ENCODE results near the gene ERBB4.

ERBB4 gene

GRCh38 chr2:212364112-212364985, 174.3 kb downstream of the ERBB4 start:
- no peak for DNase-seq (ENCODE audit: low read depth)

GRCh38 chr2:212361174-212361756, 177.3 kb downstream of the ERBB4 start:
- DNase-seq (ENCODE audit: low read depth) = no peak

DNA sequence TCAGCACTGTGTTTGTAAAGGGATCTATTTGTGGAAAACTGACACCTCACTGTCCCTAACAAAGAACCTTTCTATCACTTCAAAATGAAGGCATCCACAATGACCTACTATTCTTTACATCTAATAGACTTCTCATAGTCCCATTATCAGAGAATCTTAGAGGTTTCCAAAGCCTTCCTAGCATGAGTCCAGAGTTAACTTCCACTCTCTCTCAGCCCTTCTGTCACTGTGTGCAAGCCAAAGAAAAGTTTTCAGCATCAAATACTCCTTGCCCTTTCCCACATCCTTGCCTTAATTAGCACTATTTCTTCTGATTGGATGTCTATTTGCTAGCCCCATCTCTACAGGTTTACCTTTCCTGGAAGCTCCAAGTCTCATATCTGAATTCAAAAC, 178.5 kb downstream of the ERBB4 start:
- DNase-seq (ENCODE audit: low read depth) = no peak

DNA sequence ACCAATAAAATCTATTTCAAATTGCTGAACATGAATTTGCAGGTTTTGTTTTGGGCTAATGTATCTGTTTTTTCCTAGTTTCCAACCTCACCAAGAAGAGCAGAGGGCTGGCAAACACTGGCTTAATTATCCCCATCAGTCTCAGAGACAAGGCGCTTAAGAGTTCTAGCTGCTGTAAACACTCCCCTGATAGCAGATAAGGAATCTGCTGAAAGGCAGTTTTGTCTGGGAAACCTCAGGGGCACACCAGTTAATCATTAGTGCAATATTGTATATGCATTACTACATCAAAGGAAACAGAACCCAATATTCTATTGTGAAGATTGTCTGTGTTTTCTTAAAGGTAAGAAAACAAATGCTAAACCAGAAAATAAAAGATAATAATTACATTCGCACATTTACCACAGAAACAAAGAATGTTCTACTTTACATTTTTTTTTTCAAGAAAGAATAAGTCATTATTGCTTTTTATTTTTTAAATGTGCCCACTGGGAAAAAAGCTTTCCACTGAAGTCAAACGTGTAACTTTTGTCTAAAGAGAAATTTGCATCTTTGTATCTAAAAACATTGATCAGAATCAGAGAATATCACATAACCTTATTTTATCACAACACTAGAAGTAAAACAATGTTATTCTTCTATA, 179.1 kb downstream of the ERBB4 start:
- no peak for DNase-seq (ENCODE audit: low read depth)

- no peak for DNase-seq (ENCODE audit: low read depth)
Measured at GRCh38 chr2:212357606-212358005, 181.0 kb downstream of the ERBB4 start.

DNA sequence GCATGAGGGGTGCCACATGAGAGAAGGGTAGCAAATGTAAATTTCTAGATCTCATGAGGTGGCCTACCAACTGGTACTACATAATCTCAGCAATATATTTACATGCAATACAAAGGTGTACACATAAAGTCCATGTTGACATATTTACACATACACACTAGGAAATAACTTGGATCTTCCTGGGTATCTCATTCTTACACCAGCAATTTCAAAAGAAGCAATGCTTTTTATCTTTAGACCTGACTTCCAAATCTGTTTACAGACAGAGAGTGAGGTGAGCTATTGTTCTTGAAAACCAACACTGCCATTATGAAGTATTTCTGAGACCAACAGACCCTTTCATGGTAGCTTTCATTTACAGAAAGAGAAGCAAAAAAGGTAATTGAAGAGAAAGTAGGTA, 184.2 kb downstream of the ERBB4 start:
- no peak for DNase-seq (ENCODE audit: low read depth)

DNA sequence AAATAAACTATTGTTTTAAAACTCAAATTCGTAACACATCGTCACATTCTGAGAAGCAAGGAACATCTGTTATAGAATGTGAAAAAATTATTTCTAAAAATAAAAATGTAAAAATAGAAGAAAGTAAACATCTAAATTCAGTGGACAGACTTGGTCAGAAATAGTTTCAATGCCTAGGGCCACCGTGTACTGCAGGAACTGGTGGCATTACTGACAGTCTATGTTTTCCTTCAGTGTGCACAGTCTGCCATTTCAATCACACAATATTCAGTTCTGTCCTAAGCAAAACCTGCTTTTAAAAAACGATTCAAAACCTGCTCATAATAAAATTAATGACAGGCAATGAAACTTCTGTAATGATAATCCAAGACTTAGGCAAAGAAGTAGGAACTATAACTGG, 190.1 kb downstream of the ERBB4 start:
- no peak for DNase-seq (ENCODE audit: low read depth)

DNA sequence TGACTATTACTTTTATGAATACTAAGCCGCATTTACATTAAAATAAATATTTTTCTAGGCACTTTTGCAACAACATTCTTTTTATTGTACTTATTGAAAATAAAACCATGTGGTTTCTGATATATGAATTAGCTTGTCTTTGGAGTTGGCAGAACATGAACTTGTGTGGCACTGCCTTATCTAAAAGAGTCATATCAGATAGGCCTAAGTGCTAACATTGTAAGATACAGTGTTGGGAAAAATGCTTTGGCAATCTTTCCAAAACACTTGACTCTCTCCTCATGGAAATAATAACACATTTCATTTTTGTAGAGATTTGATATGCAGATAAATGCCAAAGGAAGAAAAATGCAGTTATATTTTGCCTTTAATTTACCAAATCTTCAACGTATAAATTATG, 191.7 kb downstream of the ERBB4 start:
- DNase-seq (ENCODE audit: low read depth) = no peak

DNA sequence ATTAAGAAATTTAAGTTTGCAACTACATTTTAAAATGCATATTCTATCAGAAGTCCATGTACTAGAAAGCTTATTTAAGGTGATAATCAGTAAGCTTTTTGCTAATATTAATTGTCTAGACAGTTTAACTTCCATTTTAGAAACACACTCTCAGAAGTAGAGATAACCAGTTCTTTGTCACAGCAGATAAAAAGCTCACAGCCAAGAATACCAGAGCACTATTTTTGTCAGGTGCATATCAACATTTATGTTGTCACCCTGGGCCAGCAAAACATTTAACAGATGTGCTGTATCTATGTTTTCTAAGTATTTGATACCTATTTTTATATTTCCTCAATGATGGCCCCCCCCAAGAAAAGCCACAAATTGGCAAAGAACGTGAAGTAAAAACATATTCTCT, 192.6 kb downstream of the ERBB4 start:
- no peak for DNase-seq (ENCODE audit: low read depth)

DNA sequence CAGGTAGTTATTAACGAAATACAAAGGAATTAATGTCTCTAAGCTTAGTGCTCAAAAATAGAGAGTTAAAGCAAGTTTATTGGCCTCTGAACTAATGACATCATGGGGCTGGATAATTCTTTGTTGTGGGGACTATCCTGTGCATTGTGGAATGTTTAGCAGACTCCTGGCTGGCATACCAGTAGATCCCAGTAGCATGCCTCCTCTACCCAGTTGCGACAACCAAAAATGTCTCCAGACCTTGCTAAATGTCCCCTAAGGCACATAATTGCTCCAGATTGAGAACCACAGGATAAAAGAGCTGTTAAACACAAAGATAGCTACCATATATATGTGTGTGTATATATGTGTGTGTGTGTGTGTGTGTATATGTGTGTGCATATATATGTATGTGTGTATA, 194.5 kb downstream of the ERBB4 start:
- DNase-seq (ENCODE audit: low read depth) = no peak

GRCh38 chr2:212343167-212343566, 195.4 kb downstream of the ERBB4 start:
- DNase-seq (ENCODE audit: low read depth) = no peak

DNA sequence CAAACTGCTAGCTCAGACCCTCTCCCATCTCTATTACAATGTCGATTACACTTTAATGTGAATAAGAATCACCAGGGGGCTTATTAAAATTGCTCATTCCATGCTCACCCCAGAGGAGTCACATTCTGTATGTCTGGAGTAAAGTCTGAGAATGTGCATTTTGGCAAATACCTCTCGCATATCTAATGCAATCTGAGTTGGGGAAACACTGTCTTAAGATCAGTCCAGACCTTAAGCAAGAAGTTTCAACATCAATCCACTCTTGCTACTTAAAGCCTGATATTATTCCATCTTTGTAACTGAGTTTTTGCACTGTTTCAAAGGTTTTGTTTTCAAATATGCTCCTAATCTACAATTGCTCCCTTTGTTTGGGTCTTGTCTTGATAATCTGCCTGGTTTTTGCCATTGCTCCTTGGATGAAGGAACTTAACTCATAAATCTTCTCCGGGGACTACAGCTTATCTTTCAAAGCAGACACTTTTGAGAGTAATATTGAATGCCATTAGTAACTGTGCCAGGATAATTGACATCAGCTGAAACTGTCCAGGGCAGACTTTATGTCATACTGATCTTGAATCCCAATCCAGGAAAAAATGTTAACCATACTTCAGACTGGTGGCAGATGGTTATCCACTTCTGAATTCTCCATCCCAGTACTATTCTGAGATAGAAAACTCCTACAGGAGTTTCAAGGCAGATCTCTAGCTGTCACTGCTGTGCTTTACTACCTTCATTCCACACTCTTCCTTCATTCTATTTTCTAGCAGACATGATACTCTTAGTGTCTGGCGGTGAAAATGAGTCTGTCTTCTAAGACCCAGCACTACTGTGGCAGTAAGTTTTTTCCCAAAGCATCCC, 200.9 kb downstream of the ERBB4 start:
- DNase-seq (ENCODE audit: low read depth) = no peak

DNA sequence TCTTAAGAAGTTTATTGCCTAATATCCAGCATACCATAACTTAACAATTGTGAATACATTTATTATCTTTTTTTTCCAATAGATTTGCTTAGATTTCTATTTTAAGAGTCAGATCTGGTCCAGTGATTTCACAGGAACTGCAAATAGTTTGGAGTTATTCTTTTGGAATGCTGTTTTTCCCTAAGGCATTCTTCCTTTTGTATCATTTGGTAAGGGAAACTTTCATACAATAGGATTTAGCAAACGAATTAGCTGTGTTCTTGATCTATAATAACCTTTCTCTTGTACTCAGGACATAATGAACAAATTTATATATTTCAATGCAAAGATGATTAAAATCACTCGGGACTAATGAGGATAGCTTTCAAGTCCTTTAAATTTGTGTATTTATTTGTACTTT, 201.6 kb downstream of the ERBB4 start:
- DNase-seq (ENCODE audit: low read depth) = no peak

GRCh38 chr2:212330263-212330662, 208.3 kb downstream of the ERBB4 start:
- DNase-seq (ENCODE audit: low read depth) = no peak

DNA sequence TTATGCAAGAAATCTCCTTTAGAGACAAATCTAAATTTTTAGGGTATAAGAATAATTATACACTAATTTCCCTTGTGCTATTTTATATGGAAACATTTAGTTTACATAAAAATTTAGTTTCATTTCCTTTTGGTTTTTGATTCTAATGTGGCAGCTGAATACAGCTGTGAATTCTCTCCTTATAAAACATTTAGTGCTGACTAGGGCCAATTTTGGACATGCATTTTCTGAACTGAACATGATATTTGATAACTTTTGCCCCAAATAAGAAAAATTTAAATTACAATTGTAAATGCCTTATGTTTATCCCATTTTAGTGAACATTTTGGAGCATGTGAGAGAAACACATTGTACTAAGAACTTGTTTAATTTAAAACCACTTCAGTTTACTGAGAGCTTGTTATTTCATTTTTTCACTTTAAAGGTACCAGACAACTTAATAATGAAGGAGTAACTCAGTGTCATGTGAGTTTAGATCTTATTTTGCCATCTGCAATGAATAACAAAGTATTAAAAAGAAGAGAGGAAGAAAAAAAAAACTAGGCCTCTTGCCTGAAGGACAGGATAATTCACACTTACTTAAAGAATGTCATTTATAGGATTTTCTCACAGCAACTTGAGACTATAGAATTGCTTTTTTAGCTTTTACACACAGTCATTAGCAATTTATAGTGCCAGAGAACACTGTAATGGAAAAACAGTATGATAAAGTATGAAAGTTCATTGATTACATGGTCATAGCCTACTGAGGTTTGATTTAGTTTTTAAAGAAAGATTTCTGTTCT, 209.7 kb downstream of the ERBB4 start:
- no peak for DNase-seq (ENCODE audit: low read depth)

- no peak for DNase-seq (ENCODE audit: low read depth)
Measured at GRCh38 chr2:212328136-212328535, 210.5 kb downstream of the ERBB4 start.

DNA sequence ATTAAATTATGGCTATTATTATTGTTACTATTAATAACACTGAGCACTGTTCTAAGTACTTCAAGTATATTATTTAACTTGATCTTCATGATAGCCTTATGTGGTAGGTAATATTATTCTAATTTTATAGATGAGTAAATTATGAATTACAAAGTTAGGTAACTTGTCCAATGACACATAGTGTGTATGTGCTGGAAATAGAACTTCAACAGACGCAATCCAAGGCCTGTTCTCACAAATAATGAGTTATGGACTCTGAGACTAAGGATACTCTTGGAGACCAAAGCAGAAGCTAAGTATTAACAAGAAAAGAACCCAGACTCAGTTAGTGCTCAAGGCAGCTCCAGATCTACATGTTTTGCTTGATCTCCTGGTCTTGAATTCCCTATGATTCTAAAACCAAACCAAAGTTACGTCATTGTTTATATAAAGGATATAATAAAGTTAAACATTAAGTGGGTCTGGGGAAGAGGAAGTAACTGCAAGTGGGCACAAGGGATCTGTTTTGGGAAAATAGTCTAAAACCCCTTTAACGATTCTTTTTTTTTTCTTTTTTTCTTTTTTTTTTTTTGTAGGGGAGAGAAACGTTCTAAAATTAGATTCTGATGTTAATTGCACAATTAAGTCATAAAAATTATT, 211.3 kb downstream of the ERBB4 start:
- DNase-seq (ENCODE audit: low read depth) = no peak

DNA sequence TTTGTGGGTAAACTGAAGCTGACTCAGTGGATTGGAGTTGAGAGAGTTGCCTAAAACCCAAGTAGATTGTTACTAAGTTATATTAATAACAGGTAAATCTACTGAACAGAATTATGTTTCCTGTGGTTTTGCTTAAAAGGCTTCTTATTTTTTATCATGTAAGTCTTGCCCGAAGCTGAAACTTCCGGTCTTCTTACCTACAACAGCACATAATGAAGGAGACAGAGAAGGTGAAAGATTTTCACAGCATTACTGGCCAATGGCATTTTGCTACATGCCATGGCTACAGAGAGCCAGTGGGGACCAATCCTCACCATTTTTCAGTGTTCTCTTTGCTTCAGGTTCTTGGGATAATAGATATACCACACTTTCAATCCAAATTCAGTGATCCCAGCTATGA, 220.0 kb downstream of the ERBB4 start:
- no peak for DNase-seq (ENCODE audit: low read depth)

- no peak for DNase-seq (ENCODE audit: low read depth)
Measured at GRCh38 chr2:212314680-212315079, 223.9 kb downstream of the ERBB4 start.

DNA sequence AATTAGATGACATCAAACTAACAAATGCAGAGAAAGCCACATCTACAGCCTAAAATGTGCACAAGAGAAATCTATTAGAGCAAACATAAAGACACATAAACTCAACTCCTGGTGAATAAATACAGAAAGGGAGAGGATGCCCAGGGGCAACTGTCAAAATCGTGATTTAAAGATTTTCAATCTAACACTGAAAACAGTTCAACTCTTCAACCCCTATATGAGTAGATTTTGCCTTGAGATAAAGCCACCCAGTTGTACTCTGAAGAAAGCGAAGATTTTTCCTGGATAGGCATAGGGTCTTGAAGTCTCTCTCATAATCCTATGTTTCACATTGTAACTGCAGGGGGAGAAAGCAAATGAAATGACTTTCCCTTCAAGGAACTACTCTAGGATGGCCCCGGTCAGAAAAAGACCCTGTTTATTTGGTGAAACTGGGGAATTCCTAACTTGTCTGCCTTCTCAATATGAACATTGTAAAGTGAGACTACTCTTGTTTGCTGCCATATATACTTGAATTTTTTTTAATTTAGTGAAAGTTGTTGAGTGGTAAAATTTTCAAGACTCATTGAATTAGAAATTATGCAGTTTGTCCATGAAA, 226.7 kb downstream of the ERBB4 start:
- DNase-seq (ENCODE audit: low read depth) = no peak

GRCh38 chr2:212299943-212300342, 238.7 kb downstream of the ERBB4 start:
- no peak for DNase-seq (ENCODE audit: low read depth)

Data from stimulated activated CD8-positive, alpha-beta memory T cell treated with anti-CD3 and anti-CD28 coated beads, Interleukin-7, amount 100 ng/mL, for 24 hours (primary cell).